ENCODE measurements around the gene RHBDF2.

The RHBDF2 gene

DNA sequence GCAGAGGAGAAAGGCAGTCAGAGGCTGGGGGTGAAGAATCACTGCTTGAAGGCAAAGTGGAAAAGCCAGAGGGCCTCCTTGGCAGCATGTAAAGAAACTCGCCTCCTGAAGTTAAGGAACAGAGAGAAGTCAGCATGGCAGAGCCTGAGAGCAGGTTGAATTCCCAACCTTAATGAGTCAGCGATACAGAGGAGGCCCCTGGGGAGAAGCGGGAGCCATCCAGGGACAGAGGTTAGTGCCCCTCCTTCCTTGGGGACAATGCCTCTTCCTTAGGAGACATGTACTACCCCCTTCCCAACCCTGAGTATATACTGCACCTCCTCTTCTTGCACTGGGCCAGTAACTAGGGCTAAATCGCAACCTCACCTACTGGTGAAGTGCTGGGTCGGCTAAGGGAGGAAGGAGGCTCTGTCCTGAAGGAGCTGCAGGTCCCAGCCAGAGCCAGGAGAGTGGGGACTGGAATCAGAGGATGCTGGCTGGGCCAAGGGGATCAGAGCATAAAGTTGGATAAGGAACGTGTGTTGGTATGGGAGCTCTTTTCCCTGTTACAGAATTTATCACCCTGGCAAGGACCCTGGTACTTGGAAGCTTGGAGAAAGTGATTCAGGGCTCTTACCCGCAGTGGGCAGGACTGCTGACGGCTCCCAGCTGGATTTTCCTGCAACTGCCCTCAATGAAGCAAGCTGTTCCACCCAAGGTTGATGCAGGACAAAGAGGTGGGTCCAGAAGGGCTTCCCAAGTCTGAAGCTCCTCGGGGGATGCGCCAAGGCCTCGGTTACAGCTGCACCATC is 39.3 kb downstream of the RHBDF2 start:
- DNase-seq (ENCODE audit: low spot score): peak; percentile 35

DNA sequence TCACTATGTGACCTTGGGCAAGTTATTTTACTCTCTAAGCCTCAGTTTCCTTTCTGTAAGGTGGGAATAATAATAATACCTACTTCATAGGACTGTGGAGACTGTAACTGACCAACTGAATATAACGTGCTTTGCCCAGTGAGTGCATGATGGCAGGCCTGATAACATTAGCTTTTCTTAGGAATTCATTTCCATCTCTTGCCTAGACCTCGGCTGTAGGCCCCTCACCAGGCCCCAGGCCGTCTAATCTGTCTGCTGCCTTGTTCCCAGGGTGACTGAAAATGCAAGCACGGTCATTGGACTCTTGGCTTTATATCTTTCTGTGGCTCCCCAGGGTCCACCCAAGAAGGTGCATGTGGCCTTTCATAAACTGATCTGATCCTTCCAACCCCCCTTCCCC is 41.5 kb downstream of the RHBDF2 start:
- DNase-seq (ENCODE audit: low spot score): no peak

DNA sequence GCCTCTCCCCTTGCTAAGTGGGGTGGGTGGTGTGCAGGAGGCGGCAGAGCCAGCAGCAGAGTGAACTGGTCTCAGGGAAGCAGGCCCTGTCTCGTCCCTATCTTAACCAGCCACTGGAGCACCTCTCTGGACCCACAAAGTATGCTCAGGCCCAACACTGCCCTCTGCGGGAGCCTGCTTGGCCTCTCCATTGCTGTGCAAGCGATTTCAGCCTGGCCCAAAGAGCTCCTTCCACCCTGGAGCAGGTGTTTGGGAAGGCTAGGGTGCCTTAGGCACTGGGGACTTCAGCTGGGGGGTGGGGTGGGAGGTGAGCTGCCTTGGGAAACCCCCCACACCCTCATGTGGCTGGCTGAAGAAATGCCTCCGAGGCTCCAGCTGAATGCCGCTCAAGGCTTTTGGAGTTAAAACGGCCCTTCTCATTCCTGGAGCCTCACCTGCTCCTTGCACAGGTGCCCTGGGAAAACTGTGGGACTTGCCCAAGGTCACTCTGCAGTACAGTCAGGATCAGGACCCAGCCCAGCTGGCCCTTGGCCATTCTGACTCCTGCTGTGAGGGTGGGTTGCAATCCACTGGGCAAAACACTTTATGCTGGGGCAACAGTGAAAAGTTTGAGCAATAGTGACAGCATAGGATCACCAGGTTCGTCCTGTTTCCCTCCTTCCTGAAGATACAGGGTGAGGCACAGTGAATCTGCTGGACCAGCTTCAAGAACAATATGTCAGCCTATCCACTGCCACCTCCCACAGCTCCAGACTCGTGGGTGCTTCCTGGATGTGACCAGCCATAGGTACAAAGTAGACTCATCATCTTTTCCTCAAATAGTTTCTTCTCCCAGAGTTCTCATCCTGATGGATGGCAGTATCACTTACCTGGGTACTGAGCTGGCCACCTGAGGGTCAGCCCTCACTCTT is 42.4 kb downstream of the RHBDF2 start:
- peak; percentile 61 for DNase-seq (ENCODE audit: low spot score)

DNA sequence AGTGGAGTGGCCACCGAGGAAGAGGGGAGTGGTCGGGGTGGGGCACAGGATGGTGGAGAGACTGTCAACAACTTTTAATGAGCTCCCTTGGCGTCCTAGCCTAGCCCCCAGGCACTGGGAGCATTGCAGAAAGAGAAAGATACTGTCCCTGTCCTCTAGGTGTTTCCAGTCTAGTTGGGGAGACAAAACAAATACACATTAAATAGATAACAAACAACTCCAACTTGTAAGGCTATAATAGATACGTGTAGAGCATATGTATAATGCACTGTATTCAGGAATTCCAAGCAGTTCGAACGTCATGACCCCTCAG is 47.8 kb downstream of the RHBDF2 start:
- DNase-seq (ENCODE audit: low spot score): no peak

DNA sequence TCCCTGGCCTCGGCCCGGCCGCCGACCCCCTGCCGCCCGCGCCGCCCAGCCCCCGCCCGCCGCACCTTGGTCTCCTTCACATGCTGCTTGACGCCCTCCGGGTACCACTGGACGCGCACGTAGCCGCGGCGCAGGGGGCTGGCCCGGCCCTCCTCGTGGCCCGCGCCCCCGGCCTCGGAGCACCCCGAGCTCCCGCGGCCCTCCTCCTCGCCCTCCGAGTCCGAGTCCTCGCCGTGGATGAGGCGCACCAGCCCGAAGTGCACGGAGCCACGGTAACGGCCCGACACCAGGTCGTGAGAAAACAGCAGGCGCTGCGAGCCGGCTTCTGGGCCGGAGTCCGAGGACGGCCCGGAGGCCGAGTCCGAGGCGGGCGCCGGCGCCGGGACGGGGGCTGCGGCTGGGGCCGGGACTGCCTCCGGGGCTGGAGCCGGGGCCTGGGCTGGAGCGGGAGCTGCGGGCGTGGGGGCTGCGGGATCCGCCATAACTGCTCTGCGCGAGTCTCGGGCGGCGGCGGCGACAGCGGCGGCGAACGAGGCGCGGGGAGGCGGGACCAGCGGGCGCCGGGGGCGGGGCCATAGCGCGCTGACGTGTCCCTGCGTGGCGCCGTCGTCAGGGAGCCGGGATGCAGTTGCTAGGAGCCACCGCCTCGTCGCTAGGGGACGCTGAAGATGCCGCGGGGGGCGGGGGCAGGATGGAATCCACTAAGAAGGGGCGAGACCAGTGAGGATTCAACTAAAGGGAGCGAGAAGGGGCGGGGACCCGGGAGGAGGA is 48.4 kb downstream of the RHBDF2 start, which contains the start of gene UBE2O:
UBE2O (minus strand) TSS at position 493 of the 771 bp plus-strand sequence; CDS start at position 482, 11 bp downstream.
- peak; percentile 96 for DNase-seq (ENCODE audit: low spot score)

DNA sequence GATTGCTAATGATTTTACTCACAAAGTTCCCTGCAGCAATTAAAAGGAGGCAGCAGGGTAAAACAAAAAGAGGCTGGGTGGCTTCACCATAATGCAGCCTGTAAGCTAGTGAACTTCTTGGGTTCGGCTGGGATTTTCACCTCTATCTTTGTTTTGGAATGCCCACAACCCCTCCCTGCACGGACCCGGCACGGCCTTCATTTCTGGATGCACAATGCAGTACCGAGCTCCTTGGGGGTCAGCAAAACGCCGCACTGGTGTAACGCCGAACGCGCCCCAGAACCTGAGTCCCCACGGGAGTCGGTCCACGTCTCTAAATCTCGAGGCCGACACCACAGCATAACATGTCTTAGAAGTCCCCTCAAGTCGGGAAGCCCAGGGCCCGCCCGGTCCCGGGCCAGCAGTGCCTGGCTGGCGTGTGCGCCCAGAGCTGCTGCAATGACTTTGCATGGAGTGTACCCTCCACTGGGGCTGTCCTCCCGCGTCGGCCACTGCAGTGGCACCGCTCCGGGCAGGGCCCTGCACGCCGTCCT is 49.0 kb downstream of the RHBDF2 start:
- peak; percentile 38 for DNase-seq (ENCODE audit: low spot score)

DNA sequence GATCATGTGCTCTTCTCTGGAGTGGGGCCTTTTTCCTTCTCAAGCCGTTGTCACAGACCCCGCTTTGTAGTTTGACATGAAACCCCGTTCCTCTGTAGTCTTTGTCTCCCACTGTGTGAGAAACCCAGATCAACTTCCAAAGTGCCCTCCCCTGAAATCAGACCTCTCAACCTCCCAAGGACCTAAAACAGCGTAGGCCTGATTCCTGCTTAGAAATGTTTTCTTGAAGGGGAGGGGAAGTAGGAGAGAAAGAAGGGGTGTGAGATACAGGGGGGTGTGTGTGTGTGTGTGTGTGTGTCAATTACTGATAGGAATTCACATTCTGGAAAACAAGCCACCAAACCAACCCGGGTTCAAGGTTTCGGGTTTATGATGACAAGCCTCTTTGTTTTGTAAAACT is 49.7 kb downstream of the RHBDF2 start:
- no peak for DNase-seq (ENCODE audit: low spot score)

DNA sequence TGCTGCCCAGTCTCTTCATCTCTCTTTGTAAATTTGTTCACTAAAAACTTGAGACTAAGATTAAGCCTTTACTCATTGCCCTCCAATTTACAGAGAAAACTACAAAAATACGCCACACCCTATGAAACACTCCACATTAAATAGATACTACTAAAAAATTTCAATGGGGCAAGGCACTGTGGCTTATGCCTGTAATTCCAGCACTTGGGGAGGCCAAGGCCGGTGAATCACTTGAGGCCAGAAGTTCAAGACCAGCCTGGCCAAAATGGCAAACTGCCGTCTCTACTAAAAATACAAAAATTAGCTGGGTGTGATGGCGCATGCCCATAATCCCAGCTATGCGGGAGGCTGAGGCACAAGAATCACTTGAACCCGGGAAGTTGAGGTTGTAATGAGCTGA is 52.1 kb downstream of the RHBDF2 start:
- no peak for DNase-seq (ENCODE audit: low spot score)

DNA sequence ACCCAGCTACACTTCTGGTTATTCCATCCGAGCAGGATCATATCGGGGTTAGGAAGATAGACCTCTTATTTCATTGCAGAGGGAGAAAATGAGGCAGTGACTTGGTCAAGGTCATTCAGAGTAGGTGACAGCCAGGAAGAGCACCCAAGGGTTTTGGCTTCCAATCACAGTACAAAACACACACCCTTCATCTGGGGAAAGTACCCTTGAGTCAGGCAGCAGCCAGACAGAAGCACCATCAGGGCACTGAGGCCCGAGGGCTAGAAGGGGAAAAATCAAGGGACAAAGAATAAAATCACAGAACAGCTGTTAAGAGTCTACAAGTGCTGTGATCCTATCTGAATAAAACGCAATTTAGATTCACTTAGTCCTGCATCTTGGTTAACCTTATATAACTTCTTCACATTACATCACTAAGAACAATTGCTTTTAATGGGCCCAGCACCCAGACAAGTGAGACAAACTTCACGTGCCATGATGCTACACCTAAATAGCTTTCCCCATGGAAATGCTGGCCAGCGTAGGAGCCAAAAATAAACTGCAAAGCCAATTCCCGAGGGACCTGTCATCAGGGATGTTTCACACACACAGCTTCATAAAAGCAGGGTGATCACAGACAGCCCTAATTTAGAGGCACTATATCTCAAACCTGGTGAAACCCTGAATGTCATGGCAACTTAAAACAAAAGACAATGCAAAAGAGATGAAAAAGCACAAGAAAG is 53.1 kb downstream of the RHBDF2 start:
- DNase-seq (ENCODE audit: low spot score): no peak

DNA sequence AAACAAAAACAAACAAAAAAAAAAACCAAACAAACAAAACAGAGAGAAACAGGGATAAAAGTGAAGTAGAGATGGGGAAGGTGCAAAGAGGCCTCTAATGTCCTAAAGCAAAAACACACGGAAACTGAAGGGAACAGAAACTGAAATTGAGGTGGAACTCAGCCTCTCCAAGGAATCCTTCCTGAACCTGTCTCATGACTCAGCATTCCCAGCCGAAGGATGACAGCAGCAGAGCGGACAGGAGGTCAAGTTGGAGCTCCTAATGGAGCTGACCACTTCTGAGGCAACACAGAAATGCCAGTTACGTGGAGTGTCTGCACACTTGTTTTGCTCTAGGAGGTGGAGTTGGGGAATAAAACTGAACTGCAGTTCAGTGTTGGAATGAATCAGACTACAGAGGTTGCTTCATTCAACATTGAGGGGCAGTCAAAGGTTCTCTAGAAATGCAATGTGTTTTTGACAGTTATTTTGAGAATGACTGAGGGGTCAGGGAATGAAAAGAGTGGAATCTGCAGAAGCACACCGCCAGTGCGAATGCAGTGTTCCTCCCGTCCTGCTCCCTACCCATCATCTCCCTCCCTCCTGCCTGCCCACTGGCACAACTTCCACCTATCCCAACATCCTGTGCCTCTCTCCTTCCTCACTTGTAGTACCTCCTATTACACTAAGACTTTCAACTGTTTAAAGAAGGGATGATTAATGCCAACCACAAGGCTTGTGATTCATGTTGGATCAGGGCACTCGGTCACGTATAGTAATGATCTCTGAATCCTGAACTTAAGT is 54.6 kb downstream of the RHBDF2 start:
- DNase-seq (ENCODE audit: low spot score): peak; percentile 55

DNA sequence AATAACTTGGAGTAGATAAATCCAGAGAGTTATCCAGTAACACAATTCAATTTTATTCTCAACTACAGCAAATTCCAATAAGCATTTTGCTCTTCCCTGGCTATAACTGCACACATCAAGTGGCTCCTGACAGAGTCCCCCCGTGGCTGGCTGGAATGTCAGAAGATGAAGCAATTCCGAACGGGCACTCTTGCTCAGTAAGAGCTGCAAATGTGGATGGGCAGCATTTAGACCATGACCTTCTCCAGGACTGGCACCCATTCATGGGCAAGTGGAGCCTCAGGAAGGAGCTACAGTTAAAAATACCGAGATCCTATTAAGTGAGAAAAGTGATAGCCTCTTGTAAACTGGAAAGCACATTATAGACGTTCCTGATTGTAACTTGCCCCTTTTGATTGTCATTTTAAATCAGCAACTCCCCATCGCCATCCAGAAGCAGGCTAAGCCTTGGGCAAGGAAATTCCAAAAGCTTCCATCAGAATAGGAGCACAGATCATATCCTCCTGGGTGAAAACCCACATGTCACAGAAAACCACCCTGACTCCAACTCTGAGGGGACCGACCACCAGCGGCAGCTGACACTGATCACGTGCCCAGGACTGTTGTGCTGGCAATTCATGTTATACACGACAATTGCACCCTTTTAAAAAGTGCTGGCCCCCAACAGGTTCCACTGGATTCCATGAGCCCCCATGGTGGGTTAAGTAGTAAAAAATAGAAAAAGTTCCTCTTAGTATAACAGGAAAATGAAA is 55.4 kb downstream of the RHBDF2 start:
- no peak for DNase-seq (ENCODE audit: low spot score)

DNA sequence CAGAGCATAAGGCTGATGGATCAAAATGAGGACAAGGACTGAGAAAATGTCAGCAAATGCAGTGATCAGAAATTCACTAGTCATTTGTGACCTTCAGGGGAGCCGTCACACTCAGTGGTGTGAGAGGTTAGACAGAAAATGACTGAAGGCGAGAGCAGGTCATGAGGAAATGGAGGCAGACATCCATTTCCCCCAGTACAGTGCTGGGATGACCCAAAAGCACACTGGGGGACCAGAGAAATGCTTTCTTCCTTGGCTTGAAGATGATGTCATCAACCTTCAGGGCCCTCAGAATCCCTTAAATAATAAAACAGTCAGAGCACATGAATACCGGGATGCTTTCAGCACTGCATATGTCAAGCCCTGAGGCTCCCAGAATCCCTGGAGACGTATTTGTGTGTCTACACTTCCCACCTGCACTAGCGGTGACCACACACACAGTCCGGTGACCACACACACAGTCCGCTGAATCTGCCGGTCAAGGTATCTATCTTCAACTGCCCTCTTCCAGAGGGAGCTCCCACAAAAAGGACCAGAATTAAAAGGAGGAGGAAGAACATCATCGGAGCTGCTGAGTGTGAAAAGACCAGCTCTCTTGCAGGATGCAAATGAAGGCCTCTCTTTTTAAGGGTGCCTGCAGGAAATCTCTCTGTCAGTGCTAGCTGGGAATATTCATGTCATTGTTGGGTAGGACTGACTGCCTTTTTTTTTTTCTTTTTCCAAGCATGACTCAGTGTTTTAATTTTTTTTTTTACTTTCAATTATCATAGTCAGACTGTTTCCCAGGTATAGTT is 56.5 kb downstream of the RHBDF2 start:
- no peak for DNase-seq (ENCODE audit: low spot score)

DNA sequence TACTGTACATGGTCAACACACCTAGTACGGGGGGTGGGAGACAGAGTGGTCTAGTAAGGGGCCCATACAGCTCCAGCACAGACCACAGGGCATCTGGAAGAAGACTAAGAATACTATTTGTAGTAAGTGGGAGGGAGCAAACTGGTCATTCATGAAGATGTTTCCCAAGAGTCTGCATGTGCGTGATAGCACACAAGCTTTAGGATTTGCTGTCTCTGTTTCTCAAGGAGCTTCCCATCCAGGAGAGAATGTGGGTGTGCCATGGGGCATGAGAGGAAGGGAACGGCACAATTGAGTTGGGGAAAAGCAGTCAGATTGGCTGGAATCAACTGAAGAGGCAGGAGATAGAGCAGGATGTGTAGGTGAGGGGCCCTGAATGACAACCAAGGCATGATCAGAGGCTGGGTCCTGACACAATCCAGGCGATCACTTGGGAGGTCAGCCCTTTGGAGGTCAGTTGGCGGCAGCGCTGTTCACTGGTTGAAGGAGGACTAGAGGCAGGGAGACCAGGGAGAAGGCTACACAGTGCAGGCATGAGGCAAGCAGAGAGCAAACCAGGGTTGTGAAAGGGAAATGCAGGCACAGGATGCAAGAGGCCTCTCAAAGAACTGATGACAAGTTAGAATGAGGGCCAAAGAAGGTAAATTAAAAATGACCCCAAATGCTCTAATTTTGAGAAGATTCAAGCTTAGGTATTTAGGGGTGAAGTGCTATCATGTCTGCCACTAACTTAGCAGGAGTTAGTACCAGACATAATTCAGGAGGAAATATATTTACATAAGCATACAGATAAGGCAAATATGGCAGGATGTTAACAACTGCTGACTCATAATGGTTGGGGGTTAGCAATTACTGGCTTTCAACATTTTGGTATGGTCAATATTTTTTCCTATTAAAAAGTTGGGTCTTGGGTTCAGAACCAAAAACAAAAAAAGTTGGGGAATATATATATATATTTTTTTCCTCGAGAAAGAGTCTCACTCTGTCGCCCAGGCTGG is 58.6 kb downstream of the RHBDF2 start:
- DNase-seq (ENCODE audit: low spot score): no peak

DNA sequence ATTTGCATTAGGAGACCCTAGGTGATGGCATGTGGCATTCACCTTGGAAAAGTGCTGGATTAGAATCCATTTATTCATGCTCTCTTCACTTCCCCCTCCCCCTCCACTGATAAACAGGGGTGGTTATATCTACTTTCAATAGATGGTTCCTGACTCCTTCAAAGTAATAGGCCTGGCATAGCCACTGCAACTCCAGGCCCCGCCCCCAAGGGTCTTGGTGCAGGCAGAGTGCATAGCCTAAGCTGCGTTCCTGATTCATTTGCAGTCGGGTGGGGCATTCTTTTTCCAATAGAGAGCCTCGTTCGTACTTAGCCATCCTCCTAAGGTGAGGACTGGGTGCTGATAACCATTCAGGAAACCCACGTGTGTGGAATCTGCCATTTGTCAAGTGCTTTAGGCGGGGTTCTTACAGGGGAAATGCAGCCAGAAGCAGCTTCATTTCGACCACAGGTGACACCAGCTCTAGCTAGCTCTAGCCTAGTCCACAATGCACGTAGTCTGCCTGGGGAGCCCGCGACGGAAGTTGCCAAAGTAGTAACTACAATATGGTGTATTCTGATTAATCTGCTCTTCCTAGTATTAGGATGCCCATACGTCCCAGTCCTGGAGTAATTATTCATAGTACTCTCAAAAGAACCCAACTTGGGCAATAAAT is 59.4 kb downstream of the RHBDF2 start:
- no peak for DNase-seq (ENCODE audit: low spot score)

DNA sequence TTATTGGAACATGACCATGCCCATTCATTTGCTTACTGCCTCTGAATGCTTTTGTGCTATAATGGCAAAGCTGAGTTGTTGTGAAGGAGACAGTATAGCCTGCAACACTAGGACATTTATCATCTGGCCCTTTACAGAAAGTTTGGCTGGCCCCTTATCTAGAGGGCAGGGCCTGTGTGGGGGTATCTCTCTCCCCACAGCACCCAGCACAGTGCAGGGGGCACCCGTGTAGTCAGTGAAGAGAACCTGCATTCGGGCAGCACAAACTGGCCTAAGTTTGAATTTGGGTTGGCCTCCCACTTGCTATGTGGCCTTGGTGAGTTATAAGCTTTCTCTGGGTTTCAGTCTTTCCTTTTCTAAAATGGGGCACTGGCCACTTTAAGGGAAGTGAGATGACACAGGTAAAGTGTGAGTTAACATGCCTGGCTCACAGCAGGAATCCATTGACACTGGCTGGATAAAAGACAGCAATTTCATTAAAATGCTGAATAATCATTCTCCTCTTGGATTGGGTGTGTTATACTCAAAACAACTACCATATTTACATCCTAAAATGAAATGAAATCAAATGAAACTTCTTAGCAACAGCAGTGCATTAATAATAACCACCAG is 60.4 kb downstream of the RHBDF2 start:
- no peak for DNase-seq (ENCODE audit: low spot score)

DNA sequence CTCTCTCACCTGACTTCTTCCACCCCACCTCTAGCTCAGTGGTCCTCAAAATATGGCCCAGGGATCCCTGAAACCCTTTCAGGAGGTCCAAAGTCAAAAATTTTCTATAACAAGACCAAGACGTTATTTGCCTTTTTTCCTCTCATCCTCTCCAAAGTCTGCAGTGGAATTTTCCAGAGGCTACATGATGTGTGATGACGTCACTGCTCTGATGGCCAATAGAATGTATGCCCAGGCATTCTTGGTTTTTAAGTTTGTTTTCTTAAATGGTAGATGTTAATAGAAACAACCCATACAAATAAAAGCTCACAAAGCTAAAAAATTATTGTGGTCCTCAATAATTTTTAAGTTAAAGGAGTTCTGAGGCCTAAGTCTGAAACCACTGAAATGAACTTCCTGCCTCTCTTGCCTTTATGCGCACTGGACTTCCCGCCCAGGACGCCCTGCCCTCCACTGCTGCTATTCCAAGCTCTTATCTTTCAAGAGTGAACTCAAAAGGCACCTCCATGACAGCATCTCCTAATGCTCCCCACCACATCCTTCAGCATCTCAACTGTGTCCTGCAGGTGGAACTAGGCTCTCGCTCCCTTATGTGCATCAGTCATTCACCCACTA is 61.8 kb downstream of the RHBDF2 start:
- DNase-seq (ENCODE audit: low spot score): no peak
